D721Med (cell line): ENCODE results near the gene BMPR1A.

Source experiments
- DNase-seq: peaks from one replicate; pipeline ENCODE4 v3.0.0; 2011; ENCODE audit warnings: low spot score; ENCODE audit not compliant: insufficient read length
- FAIRE-seq: peaks from 2 replicates; lab custom pipeline; 2011; peaks lifted over from hg19 to GRCh38; lab: Jason Lieb, UNC
- TF ChIP-seq, protein P1 (sequence below): IDR thresholded peaks from 2 replicates; pipeline ENCODE4 v1.5.1; 2012; ENCODE audit warnings: mild to moderate bottlenecking, control low read depth; ENCODE audit not compliant: insufficient read depth; ENCODE audit errors: missing control alignments

BMPR1A gene

GRCh38 chr10:86871563-86872183 is 115.3 kb downstream of the BMPR1A start:
- FAIRE-seq (no peak), DNase-seq (no peak)
- TF ChIP-seq, protein P1, sequence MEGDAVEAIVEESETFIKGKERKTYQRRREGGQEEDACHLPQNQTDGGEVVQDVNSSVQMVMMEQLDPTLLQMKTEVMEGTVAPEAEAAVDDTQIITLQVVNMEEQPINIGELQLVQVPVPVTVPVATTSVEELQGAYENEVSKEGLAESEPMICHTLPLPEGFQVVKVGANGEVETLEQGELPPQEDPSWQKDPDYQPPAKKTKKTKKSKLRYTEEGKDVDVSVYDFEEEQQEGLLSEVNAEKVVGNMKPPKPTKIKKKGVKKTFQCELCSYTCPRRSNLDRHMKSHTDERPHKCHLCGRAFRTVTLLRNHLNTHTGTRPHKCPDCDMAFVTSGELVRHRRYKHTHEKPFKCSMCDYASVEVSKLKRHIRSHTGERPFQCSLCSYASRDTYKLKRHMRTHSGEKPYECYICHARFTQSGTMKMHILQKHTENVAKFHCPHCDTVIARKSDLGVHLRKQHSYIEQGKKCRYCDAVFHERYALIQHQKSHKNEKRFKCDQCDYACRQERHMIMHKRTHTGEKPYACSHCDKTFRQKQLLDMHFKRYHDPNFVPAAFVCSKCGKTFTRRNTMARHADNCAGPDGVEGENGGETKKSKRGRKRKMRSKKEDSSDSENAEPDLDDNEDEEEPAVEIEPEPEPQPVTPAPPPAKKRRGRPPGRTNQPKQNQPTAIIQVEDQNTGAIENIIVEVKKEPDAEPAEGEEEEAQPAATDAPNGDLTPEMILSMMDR, result no peak

DNA sequence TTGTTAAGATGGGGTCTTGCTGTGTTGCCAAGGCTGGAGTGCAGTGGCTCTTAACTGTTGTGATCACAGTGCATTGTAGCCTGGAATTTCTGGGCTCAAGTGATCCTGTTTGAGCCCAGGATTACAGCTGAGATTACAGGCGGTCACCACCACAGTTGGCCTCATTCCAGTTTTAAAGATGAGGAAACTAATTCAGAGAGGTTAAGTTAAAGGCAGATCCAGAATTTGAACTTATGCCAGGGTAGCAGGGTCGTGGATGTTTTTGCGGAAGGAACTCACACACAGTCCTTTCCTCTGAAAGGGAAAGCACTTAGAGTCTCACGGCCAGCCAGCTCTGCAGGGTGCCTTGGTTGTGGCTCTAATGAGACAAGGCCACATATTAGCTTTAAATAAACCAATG is 116.3 kb downstream of the BMPR1A start:
- no peak for DNase-seq
- FAIRE-seq, result no peak
- TF ChIP-seq, protein P1, result no peak

DNA sequence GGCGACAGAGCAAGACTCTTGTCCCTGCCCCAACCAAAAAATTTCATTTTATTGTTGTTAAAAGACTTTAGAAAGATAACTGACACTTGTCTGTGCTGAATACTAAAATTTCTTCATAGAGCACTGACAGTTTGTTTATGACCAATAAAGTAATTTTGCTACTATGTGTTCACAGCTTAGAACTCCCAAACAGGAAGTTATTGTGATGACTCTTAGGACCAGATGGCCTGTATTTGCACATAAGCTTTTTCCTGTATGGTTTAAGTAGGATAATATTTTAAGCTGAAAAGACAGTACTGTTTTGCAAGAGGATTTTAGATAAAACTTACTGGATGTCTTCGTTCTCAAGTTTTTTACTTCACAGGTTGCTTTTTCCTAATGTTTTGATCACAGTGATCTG is 120.3 kb downstream of the BMPR1A start:
- FAIRE-seq, result peak; percentile 94
- TF ChIP-seq, protein P1, result no peak
- no peak for DNase-seq

DNA sequence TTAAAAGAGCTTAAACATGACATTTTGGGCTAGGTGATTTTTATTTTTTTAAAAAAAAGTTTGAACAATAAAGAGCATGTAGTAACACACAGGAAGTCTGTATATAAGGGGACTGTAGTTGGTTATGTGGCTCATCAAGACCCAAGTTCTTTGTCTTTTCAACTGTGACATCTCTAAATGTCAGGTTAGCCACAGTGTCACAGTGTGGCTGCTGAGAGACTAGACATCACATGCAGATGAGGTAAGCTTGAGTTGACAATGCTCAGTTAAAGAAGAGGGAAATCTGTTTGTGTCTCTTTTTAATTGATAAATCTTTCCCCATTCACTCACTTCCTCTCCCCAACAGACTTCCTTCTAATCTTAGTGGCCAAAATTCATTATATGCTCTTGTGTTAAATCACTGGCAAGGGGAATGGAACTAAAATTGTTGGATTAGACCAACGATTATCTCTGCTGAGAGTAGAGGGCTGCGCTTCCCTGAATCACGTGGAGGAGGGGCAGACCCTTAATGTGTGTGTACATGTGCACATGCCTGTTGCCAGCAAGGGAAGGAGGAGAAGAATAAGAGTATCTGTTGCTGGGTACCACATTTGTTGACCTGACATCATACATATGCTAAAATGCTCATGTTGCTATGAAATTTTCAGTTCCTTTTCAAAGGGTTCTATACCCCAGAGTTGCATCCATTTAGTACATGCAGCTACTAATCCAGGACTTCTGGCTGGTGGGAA is 122.7 kb downstream of the BMPR1A start:
- TF ChIP-seq, protein P1, result no peak
- DNase-seq (no peak), FAIRE-seq (peak; percentile 72)

GRCh38 chr10:86880971-86881370 is 124.6 kb downstream of the BMPR1A start:
- TF ChIP-seq, protein P1, result no peak
- DNase-seq (no peak), FAIRE-seq (no peak)

DNA sequence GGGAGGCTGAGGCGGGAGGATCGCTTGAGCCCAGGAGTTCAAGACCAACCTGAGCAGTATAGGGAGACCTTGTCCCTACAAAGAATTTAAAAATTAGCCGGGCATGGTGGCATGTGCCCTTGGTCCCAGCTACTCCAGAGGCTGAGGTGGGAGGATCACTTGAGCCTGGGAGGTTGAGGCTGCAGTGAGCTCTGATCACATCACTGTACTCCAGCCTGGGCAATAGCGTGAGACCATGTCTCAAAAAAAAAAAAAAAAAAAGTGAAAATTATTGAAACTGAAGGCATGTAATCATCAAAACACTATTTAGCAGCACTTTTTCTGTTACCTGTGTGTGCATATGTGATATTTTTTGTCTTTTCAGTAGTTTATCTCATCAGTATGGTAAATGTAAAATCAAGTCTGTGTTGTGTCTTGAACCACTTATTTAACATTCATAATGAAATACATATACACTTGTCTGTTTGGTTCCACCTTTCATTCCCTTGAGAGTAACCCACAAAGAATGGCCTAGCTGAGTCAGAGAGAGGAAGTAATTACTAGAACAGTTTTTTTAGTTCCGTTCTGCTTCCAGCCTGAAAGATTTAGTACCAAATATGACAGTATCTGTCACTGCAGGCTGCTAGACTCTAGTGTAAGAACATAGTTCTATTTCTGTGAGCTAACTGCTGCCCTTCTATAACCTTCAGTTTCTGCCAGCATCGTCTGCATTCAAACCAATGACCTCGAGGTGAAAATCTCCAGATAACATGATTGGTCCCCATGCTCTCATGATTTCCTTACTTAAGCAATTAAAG is 132.4 kb downstream of the BMPR1A start:
- FAIRE-seq, result peak; percentile 69
- TF ChIP-seq, protein P1, result no peak
- no peak for DNase-seq
